Small intestine (tissue), 7 donors: ENCODE results near the gene ZMPSTE24. TPM values are rescaled to one million over a fixed set of nuclear protein-coding genes. Genes with fewer than 3 reads are reported as not detected.

Experiments used
- DNase-seq, 2 donors: peaks; one replicate each; pipeline versions ENCODE4 v3.0.0 to v3.0.0-alpha.2; 2013
- FAIRE-seq: peaks from 2 replicates; lab custom pipeline; 2012; peaks lifted over from hg19 to GRCh38; lab: Jason Lieb, UNC
- H3K27ac ChIP-seq, 3 donors: one replicate each; pipeline ENCODE4 v1.5.1; 2013; ENCODE audit warnings: low read length in 2 of 3, mild to moderate bottlenecking in 2 of 3, control low read depth in 1 of 3, inconsistent platforms in 1 of 3, low read depth in 1 of 3, moderate library complexity in 1 of 3
- H3K27me3 ChIP-seq, 3 donors: one replicate each; pipeline ENCODE4 v1.6.1; 2013; ENCODE audit warnings: low read length in 3 of 3, inconsistent platforms in 1 of 3; ENCODE audit not compliant: control insufficient read depth in 3 of 3, insufficient read depth in 3 of 3
- H3K36me3 ChIP-seq, 3 donors: one replicate each; pipeline ENCODE4 v1.6.1; 2013; ENCODE audit warnings: low read length in 3 of 3, inconsistent platforms in 1 of 3, low read depth in 1 of 3, mild to moderate bottlenecking in 1 of 3, moderate library complexity in 1 of 3; ENCODE audit not compliant: control insufficient read depth in 3 of 3, insufficient read depth in 2 of 3
- H3K4me1 ChIP-seq, 3 donors: one replicate each; pipeline ENCODE4 v1.6.1; 2013; ENCODE audit warnings: low read length in 2 of 3, inconsistent platforms in 1 of 3, low read depth in 1 of 3, mild to moderate bottlenecking in 1 of 3, moderate library complexity in 1 of 3; ENCODE audit not compliant: control insufficient read depth in 3 of 3, insufficient read depth in 2 of 3
- H3K4me3 ChIP-seq, 3 donors: one replicate each; pipeline ENCODE4 v1.5.1; 2013; ENCODE audit warnings: low read length in 3 of 3, control low read depth in 1 of 3, inconsistent platforms in 1 of 3, low read depth in 1 of 3, mild to moderate bottlenecking in 1 of 3, moderate library complexity in 1 of 3
- H3K9me3 ChIP-seq, 2 donors: one replicate each; pipeline ENCODE4 v1.6.1; 2013; ENCODE audit warnings: low read depth in 1 of 2, low read length in 1 of 2; ENCODE audit not compliant: control insufficient read depth in 2 of 2, insufficient read depth in 1 of 2
- WGBS, 3 donors: extraction: QIAGEN DNeasy Blood & Tissue Kit; methylation state at CpG; one replicate each; pipeline ENCODE4 v1.1.7; 2013; 5-methylcytosine and 5-hydroxymethylcytosine counted together
- polyA plus RNA-seq, 4 donors: library from polyadenylated mRNA; stranded (reverse) in 3 of 4; unstranded in 1 of 4; fragments of 200-250 nt in 3 of 4; fragments of 120-200 nt in 1 of 4; gene quantifications; one replicate each; pipeline versions ENCODE4 v1.2.1 to v1.2.3, GENCODE V29; 2013
- donor health status: healthy with polysubstance abuse.
- donor health status: control.
- donor health status: control.
- donor health status: Bipolar disorder and iron deficiency.
- donor health status: healthy.

The ZMPSTE24 gene
- polyA plus RNA-seq, 4 donors, result 9.8 to 45.0 (median 22.2) TPM

DNA sequence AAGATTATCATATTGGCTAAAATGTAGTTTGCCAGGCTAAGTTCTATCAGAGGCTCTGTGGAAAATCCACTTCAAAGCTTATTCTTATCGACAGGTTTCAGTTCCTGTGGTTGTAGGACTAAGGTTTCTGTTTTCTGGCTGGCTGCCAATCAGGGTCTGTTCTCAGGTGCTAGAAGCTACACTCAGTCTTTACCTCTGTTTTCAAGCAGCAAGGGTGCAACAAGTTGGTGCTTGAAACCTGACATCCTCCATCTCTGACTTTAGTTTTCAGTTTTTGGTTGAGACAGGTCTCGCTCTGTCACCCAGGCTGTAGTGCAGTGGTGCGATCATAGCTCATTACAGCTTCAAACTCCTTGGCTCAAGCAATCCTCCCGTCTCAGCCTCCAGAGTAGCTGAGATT, 25.6 kb upstream of the ZMPSTE24 start:
- DNase-seq, result no peak
- Histone ChIP-seq H3K27me3 (no peaks in the 10 kb centered on the region), H3K4me1 (no peaks in the 10 kb centered on the region), H3K4me3 (no peak overlapping the region), H3K9me3 (no peaks in the 10 kb centered on the region), H3K27ac (no peak overlapping the region), H3K36me3 (peaks cover under 1 to 37% (median 14%) of the 10 kb centered on the region in 3 donors)
- FAIRE-seq, result no peak
- 76 to 85% (median 82%) methylated on average over 4 of the region's 4 CpGs for WGBS, 3 donors

DNA sequence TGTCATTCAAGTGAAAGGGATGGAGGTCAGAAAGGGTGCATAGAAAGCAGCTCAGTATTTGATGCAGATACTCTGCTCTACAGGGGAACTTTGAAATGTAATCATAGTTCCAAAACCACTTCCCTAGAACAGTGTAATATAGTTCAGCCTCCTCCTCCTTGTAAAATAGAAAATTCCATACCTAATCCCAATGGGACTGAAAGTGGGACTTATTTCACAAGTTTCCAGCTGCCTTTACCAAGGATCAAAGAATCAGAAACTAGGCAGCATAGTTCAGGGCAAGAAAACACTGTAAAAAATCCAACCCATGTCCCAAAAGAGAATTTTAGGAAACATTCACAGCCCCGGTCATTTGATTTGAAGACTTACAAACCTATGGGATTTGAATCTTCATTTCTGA, 18.4 kb upstream of the ZMPSTE24 start:
- Histone ChIP-seq H3K4me3 (no peak overlapping the region), H3K27me3 (no peaks in the 10 kb centered on the region), H3K27ac (no peak overlapping the region), H3K4me1 (peaks cover 0 to 12% (median 0%) of the 10 kb centered on the region in 3 donors), H3K36me3 (peaks cover 2 to 16% (median 5%) of the 10 kb centered on the region in 3 donors), H3K9me3 (no peaks in the 10 kb centered on the region)
- no peak for DNase-seq
- FAIRE-seq, result no peak
- WGBS, 3 donors, result 93 to 100% (median 95%) methylated on average over 1 of the region's 1 CpG

GRCh38 chr1:40240390-40240789, 17.6 kb upstream of the ZMPSTE24 start:
- Histone ChIP-seq H3K9me3 (no peaks in the 10 kb centered on the region), H3K36me3 (peaks cover 0 to 14% (median 5%) of the 10 kb centered on the region in 3 donors), H3K27me3 (no peaks in the 10 kb centered on the region), H3K4me1 (peaks cover 0 to 15% (median 0%) of the 10 kb centered on the region in 3 donors), H3K4me3 (no peak overlapping the region), H3K27ac (no peak overlapping the region)
- no peak for DNase-seq
- no peak for FAIRE-seq
- WGBS, 3 donors, result 87 to 97% (median 87%) methylated on average over 2 of the region's 2 CpGs

- no peak for DNase-seq
- Histone ChIP-seq H3K27ac (no peak overlapping the region), H3K4me1 (peaks cover 0 to 15% (median 0%) of the 10 kb centered on the region in 3 donors), H3K36me3 (peaks cover 0 to 10% (median 5%) of the 10 kb centered on the region in 3 donors), H3K4me3 (no peak overlapping the region), H3K27me3 (no peaks in the 10 kb centered on the region), H3K9me3 (no peaks in the 10 kb centered on the region)
- FAIRE-seq, result no peak
- 83 to 86% (median 84%) methylated on average over 1 of the region's 1 CpG for WGBS, 3 donors
These were observed 16.7 kb upstream of the ZMPSTE24 start for GRCh38 chr1:40241362-40241761.

GRCh38 chr1:40243351-40243750, 14.7 kb upstream of the ZMPSTE24 start:
- WGBS, 3 donors, result 34 to 56% (median 53%) methylated on average over 2 of the region's 2 CpGs
- no peaks in the 10 kb centered on the region for H3K9me3 ChIP-seq
- peaks cover 0 to 21% (median 0%) of the 10 kb centered on the region in 3 donors for H3K4me1 ChIP-seq
- no peaks in the 10 kb centered on the region for H3K27me3 ChIP-seq
- H3K36me3 ChIP-seq, result no peaks in the 10 kb centered on the region
- DNase-seq (peak in 1 of 2 donors; percentile 41), FAIRE-seq (no peak)
- peak overlapping the region in 1 of 3 donors; percentile 47 for H3K27ac ChIP-seq
- H3K4me3 ChIP-seq, result no peak overlapping the region

DNA sequence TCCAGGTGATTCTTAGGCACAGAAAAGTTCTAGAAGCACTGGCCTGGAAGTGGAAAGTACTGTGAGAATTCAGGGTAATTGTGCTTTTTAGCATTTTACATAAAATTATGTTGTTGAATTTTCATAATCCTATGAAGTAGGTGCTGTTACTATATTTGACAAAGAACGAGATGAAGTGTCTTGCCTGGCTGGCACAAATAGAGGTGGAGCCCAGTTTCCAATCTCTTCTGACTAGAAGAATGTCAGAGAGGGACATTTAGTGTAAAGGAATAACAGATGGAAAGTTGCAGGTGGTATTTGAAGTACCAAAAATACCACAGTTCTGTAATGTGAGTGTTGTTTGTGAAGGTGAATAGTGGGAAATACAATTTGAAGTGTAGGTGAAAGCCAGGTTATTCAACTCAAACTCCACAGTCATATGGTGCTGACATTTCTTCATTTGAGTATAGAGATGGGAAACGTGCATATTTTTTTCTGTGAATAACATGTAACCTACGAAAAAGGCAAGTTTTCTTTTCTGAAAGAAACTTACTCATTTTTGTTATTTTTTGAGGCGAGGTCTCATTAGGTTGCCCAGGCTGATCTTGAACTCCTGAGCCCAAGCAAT, 13.8 kb upstream of the ZMPSTE24 start:
- DNase-seq (no peak), FAIRE-seq (no peak)
- peaks cover 0 to 21% (median 0%) of the 10 kb centered on the region in 3 donors for H3K4me1 ChIP-seq
- H3K36me3 ChIP-seq, result no peaks in the 10 kb centered on the region
- no peak overlapping the region for H3K4me3 ChIP-seq
- H3K9me3 ChIP-seq, result no peaks in the 10 kb centered on the region
- WGBS, 3 donors, result 73 to 74% (median 74%) methylated on average over 4 of the region's 4 CpGs
- H3K27me3 ChIP-seq, result no peaks in the 10 kb centered on the region
- H3K27ac ChIP-seq, result no peak overlapping the region

DNA sequence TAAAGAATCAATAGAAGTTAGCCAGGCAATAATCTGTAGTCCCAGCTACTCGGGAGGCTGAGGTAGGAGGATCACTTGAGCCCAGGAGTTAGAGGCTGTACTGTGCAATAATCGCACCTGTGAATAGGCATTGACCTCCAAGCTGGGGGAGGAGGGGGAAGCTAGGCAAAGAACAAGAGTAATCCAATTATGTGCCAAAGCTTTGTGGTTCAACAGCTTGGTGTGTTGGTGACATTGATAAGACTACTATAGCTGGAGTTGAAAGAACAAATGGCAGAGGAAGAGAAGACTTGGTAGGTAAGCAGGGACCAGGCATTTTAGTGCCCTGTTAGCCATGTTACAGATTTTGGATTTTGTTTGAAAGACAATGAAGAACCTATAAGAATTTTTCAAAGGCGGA, 12.3 kb upstream of the ZMPSTE24 start:
- Histone ChIP-seq H3K4me3 (no peak overlapping the region), H3K27me3 (no peaks in the 10 kb centered on the region), H3K27ac (no peak overlapping the region), H3K36me3 (no peaks in the 10 kb centered on the region), H3K4me1 (peaks cover 0 to 21% (median 0%) of the 10 kb centered on the region in 3 donors), H3K9me3 (no peaks in the 10 kb centered on the region)
- FAIRE-seq (no peak), DNase-seq (no peak)
- WGBS, 3 donors, result 90 to 95% (median 92%) methylated on average over 3 of the region's 3 CpGs

GRCh38 chr1:40247655-40248054, 10.4 kb upstream of the ZMPSTE24 start, which contains the start of gene TMCO2:
TSS of gene TMCO2 (plus strand) at chr1:40247937. CDS start at chr1:40247994, 57 bp downstream.
- DNase-seq, result peak in 1 of 2 donors; percentile 80
- no peak for FAIRE-seq
- H3K27ac ChIP-seq, result no peak within 1 kb of the TSS
- no peak within 1 kb of the TSS for H3K4me3 ChIP-seq
- 10 to 51% (median 42%) methylated on average over 1 of the region's 1 CpG for WGBS, 3 donors
- no peaks in the 10 kb centered on the region for H3K9me3 ChIP-seq
- H3K4me1 ChIP-seq, result peaks cover 0 to 21% (median 0%) of the 10 kb centered on the region in 3 donors
- no peaks in the 10 kb centered on the region for H3K27me3 ChIP-seq
- H3K36me3 ChIP-seq, result no peaks in the 10 kb centered on the region
